Ishikawa (cell line): ENCODE results near the gene SLC11A1.

Source experiments
- FOXM1 ChIP-seq: IDR thresholded peaks from 2 replicates; pipeline ENCODE4 v1.6.1; 2012; ENCODE audit warnings: low read depth, borderline replicate concordance
- MAX ChIP-seq: IDR thresholded peaks from 2 replicates; pipeline ENCODE4 v1.6.1; 2012
- TEAD4 ChIP-seq: IDR thresholded peaks from 2 replicates; pipeline ENCODE4 v1.6.1; 2012

- TF ChIP-seq MAX, result no peak
- no peak for TF ChIP-seq TEAD4
- no peak for TF ChIP-seq FOXM1
Observed at GRCh38 chr2:218364196-218364595, 17.9 kb upstream of the SLC11A1 start.
